GM20431 (cell line): ENCODE data around the gene DCLK1.

Experiments used
- in situ Hi-C: fragments of 300-500 bp; cut with MseI, MboI; formaldehyde crosslinking; loops from one replicate; pipeline ENCODE4 v1.15.0; 2020; ENCODE audit warnings: low sequenced_read_pairs; ENCODE audit not compliant: unreplicated experiment

Gene DCLK1

GRCh38 chr13:36057041-36057440 lies 74.1 kb downstream of the DCLK1 start:
- in situ Hi-C loops, result no loop called here

- in situ Hi-C loops, result no loop called here
Observed at GRCh38 chr13:36055366-36055765, 75.8 kb downstream of the DCLK1 start.

GRCh38 chr13:36054041-36054440 lies 77.1 kb downstream of the DCLK1 start:
- in situ Hi-C loops, result no loop called here

GRCh38 chr13:36051082-36051481 lies 80.1 kb downstream of the DCLK1 start:
- in situ Hi-C loops, result no loop called here

GRCh38 chr13:36046672-36047071 lies 84.5 kb downstream of the DCLK1 start:
- in situ Hi-C loops, result no loop called here

GRCh38 chr13:36038785-36039555 lies 92.2 kb downstream of the DCLK1 start:
- in situ Hi-C loops, result no loop called here

GRCh38 chr13:36033035-36033434 lies 98.1 kb downstream of the DCLK1 start:
- in situ Hi-C loops, result no loop called here

- in situ Hi-C loops, result no loop called here
Observed at GRCh38 chr13:36031490-36031889, 99.7 kb downstream of the DCLK1 start.

- in situ Hi-C loops, result no loop called here
Observed at GRCh38 chr13:36030670-36031331, 100.4 kb downstream of the DCLK1 start.

GRCh38 chr13:36029166-36029565 lies 102.0 kb downstream of the DCLK1 start:
- in situ Hi-C loops, result no loop called here

- in situ Hi-C loops, result no loop called here
Observed at GRCh38 chr13:36028359-36029025, 102.7 kb downstream of the DCLK1 start.

- in situ Hi-C loops, result no loop called here
Observed at GRCh38 chr13:36026531-36026930, 104.7 kb downstream of the DCLK1 start.

- in situ Hi-C loops, result no loop called here
Observed at GRCh38 chr13:36014763-36015162, 116.4 kb downstream of the DCLK1 start.

- in situ Hi-C loops, result no loop called here
Observed at GRCh38 chr13:36006894-36007675, 124.1 kb downstream of the DCLK1 start.

- in situ Hi-C loops, result no loop called here
Observed at GRCh38 chr13:36006347-36006746, 124.8 kb downstream of the DCLK1 start.

GRCh38 chr13:36001561-36001960 lies 129.6 kb downstream of the DCLK1 start:
- in situ Hi-C loops, result no loop called here

GRCh38 chr13:36000028-36000427 lies 131.2 kb downstream of the DCLK1 start:
- in situ Hi-C loops, result no loop called here

GRCh38 chr13:35996360-35996759 lies 134.8 kb downstream of the DCLK1 start:
- in situ Hi-C loops, result no loop called here

- in situ Hi-C loops, result no loop called here
Observed at GRCh38 chr13:35995136-35995535, 136.0 kb downstream of the DCLK1 start.
